Esophagus muscularis mucosa (tissue), 4 donors: ENCODE measurements around the gene CYP2J2. TPM values are rescaled to one million over a fixed set of nuclear protein-coding genes. Genes with fewer than 3 reads are reported as not detected.

ENCODE experiments used
- DNase-seq: peaks from one replicate; pipeline ENCODE4 v3.0.0-alpha.2; 2017; ENCODE audit errors: extremely low spot score
- H3K27ac ChIP-seq, 4 donors: fragments of 200-600 bp; sonication (generic); replicated peaks in 1 of 4; 1 replicate in 3 of 4; 2 replicates in 1 of 4; pipeline ENCODE4 v1.5.1; 2016 to 2019; ENCODE audit warnings: mild to moderate bottlenecking in 1 of 4
- H3K27me3 ChIP-seq, 4 donors: fragments of 200-600 bp; sonication (generic); one replicate each; pipeline versions ENCODE4 v1.5.1 to v1.6.0; 2016 to 2019
- H3K36me3 ChIP-seq, 4 donors: fragments of 200-600 bp; sonication (generic); one replicate each; pipeline ENCODE4 v1.5.1; 2016 to 2019
- H3K4me1 ChIP-seq, 4 donors: fragments of 200-600 bp; sonication (generic); one replicate each; pipeline ENCODE4 v1.5.1; 2016 to 2019
- H3K4me3 ChIP-seq, 4 donors: fragments of 200-600 bp; sonication (generic); 1 replicate in 2 of 4; 2 replicates in 2 of 4; pipeline ENCODE4 v1.5.1; 2016 to 2019; ENCODE audit warnings: mild to moderate bottlenecking in 4 of 4, moderate library complexity in 1 of 4
- H3K9me3 ChIP-seq, 4 donors: fragments of 200-600 bp; sonication (generic); 1 replicate in 3 of 4; 2 replicates in 1 of 4; pipeline ENCODE4 v1.5.1; 2016 to 2019
- CTCF ChIP-seq, 3 experiments: fragments of 200-600 bp in 2 of 3; fragments of 450-650 bp in 1 of 3; sonication (generic) in 2 of 3; IDR thresholded peaks; one replicate each; pipeline ENCODE4 v1.5.1; 2017 to 2019; ENCODE audit warnings: antibody characterized with exemption in 3 of 3, mild to moderate bottlenecking in 2 of 3, moderate library complexity in 1 of 3
- EP300 ChIP-seq: sonication (generic); formaldehyde crosslinking; IDR thresholded peaks from one replicate; pipeline ENCODE4 v1.6.1; 2017; ENCODE audit warnings: antibody characterized with exemption
- POLR2A ChIP-seq: fragments of 450-650 bp; IDR thresholded peaks from one replicate; pipeline ENCODE4 v1.6.1; 2017; ENCODE audit warnings: antibody characterized with exemption, moderate library complexity, mild to moderate bottlenecking, low read depth
- POLR2AphosphoS5 ChIP-seq, 2 donors: sonication (generic); formaldehyde crosslinking; IDR thresholded peaks; one replicate each; pipeline ENCODE4 v1.6.1; 2017; ENCODE audit warnings: antibody characterized with exemption in 2 of 2
- WGBS: methylation state at CpG from one replicate; pipeline ENCODE4 v1.1.5; 2018; 5-methylcytosine and 5-hydroxymethylcytosine counted together
- intact Hi-C: fragments of 100-400 bp; cut with DNase I; formaldehyde crosslinking; loops from one replicate; pipeline ENCODE4 v1.15.1; 2023
- total RNA-seq, 4 donors: library from RNA; depleted of rRNA; stranded (reverse); fragments of >200 nt; gene quantifications; one replicate each; pipeline versions ENCODE4 v1.1.0 to v1.2.1, GENCODE V29; 2016

The CYP2J2 gene
- total RNA-seq, 4 donors from 2014 or later: 0.17 to 0.42 (median 0.26) TPM; not detected in 1

GRCh38 chr1:59947047-59947938, 20.7 kb upstream of the CYP2J2 start:
- intact Hi-C loops: loop anchor here (2.0 kb wide), 1 partner anchor 68 kb away; no protein-coding TSS in a partner anchor
- TF ChIP-seq CTCF (IDR thresholded peaks at IDR 0.05) (peak; percentile 81 to 92 (median 85)), EP300 (no peak), POLR2AphosphoS5 (IDR thresholded peaks at IDR 0.05) (no peak), POLR2A (no peak)
- no peaks in the 10 kb centered on the region for H3K27me3 ChIP-seq
- peaks cover 0 to 4% (median 1%) of the 10 kb centered on the region in 4 donors for H3K4me1 ChIP-seq
- H3K4me3 ChIP-seq: no peak overlapping the region
- no peak for DNase-seq
- H3K27ac ChIP-seq: no peak overlapping the region
- H3K9me3 ChIP-seq: no peaks in the 10 kb centered on the region
- WGBS: 3% methylated on average over 6 of the region's 6 CpGs
- no peaks in the 10 kb centered on the region for H3K36me3 ChIP-seq

GRCh38 chr1:59945790-59946189, 19.2 kb upstream of the CYP2J2 start:
- Histone ChIP-seq H3K4me1 (peaks cover 0 to 4% (median 1%) of the 10 kb centered on the region in 4 donors), H3K4me3 (no peak overlapping the region), H3K27me3 (no peaks in the 10 kb centered on the region), H3K27ac (no peak overlapping the region), H3K36me3 (no peaks in the 10 kb centered on the region), H3K9me3 (no peaks in the 10 kb centered on the region)
- intact Hi-C loops: loop anchor here (2.0 kb wide), 1 partner anchor 67 kb away; no protein-coding TSS in a partner anchor
- 30% methylated on average over 1 of the region's 1 CpG for WGBS
- no peak for DNase-seq
- TF ChIP-seq POLR2A (no peak), EP300 (no peak), POLR2AphosphoS5 (IDR thresholded peaks at IDR 0.05) (no peak), CTCF (IDR thresholded peaks at IDR 0.05) (no peak)

GRCh38 chr1:59939393-59939792, 12.8 kb upstream of the CYP2J2 start:
- TF ChIP-seq POLR2AphosphoS5 (IDR thresholded peaks at IDR 0.05) (no peak), POLR2A (no peak), CTCF (IDR thresholded peaks at IDR 0.05) (no peak), EP300 (no peak)
- no peak overlapping the region for H3K27ac ChIP-seq
- intact Hi-C loops: no loop called here
- H3K36me3 ChIP-seq: no peaks in the 10 kb centered on the region
- peaks cover 0 to 7% (median 0%) of the 10 kb centered on the region in 4 donors for H3K9me3 ChIP-seq
- H3K4me1 ChIP-seq: no peaks in the 10 kb centered on the region
- 73% methylated on average over 4 of the region's 4 CpGs for WGBS
- H3K4me3 ChIP-seq: no peak overlapping the region
- no peaks in the 10 kb centered on the region for H3K27me3 ChIP-seq
- DNase-seq: no peak

GRCh38 chr1:59937636-59938210, 11.2 kb upstream of the CYP2J2 start:
- WGBS: 87% methylated on average over 3 of the region's 3 CpGs
- no peaks in the 10 kb centered on the region for H3K27me3 ChIP-seq
- H3K27ac ChIP-seq: no peak overlapping the region
- intact Hi-C loops: no loop called here
- H3K36me3 ChIP-seq: no peaks in the 10 kb centered on the region
- H3K4me1 ChIP-seq: no peaks in the 10 kb centered on the region
- TF ChIP-seq EP300 (no peak), POLR2AphosphoS5 (IDR thresholded peaks at IDR 0.05) (no peak), POLR2A (no peak), CTCF (IDR thresholded peaks at IDR 0.05) (no peak)
- DNase-seq: no peak
- no peak overlapping the region for H3K4me3 ChIP-seq
- H3K9me3 ChIP-seq: peaks cover 0 to 7% (median 0%) of the 10 kb centered on the region in 4 donors
